ENCODE results near the gene CYBA. TPM values are rescaled to one million over a fixed set of nuclear protein-coding genes. Genes with fewer than 3 reads are reported as not detected.

Gene CYBA
- total RNA-seq, 4 donors from 2014 or later = 67.1 to 205 (median 98.7) TPM

DNA sequence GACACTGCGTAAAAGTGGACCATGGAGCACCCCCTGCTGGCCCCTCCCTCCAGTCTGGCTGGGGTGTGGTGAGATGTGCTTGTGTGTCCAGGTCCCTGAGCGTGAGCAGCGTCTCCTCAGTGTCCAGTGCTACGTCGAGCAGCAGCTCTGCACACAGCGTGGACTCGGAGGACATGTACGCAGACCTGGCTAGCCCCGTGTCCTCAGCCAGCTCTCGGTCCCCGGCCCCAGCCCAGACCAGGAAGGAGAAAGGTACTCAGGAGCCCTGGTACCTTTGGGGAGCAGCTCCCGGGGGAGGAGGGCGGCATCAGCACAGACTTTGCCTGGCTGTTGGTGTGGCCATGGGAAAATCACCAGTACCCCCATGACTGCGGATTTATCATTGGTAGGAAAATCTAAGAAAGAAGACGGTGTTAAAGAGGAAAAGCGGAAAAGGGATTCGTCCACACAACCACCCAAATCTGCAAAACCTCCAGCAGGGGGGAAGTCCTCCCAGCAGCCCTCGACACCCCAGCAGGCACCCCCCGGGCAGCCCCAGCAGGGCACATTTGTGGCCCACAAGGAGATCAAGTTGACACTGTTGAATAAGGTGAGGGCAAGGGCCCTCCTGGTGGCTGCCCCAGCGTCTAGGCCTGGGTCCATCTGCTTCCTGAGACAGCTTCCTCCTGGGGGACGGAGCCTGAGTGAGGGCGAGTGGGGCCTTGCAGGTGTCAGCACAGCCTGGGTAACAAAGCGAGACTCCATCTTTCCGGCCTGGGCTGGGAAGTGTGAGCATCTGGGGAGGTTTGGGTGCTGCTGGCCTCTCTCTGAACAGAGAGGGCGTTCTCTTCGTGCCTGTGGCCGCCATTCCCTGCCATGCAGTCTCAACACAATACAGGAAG lies 23.1 kb downstream of the CYBA start:
- TF ChIP-seq CTCF (IDR thresholded peaks at IDR 0.05) (no peak), POLR2A (IDR thresholded peaks at IDR 0.05) (no peak)
- 91 to 94% methylated on average over 3 to 18 of the region's 27 CpGs for WGBS, 2 donors
- Histone ChIP-seq H3K4me3 (no peak overlapping the region), H3K36me3 (peaks cover 31 to 98% (median 42%) of the 10 kb centered on the region in 3 donors), H3K27ac (no peak overlapping the region), H3K27me3 (no peaks in the 10 kb centered on the region), H3K4me1 (no peaks in the 10 kb centered on the region), H3K9me3 (no peaks in the 10 kb centered on the region)
- intact Hi-C loops (cut with DNase I) = no loop called here
- DNase-seq = no peak

DNA sequence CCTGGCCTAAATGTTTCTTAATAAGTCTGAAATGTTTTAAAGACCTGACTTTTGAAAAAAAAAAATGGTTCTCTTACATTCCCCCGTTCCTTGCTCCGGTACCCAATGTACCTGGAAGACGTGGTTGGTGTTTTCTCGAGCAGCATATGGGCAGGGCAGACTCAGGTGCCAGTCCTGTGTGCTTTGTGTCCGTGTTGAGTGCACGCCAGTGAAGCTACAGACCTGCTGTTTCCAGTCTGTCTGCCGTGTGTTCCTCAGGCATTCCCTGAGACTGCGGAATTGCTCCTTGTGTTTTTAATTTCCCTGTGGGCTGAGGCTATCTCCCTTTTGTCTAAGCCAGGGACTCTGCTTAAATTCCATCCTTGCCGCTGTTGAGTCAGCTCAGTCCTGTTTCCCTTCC lies 24.2 kb downstream of the CYBA start:
- intact Hi-C loops (cut with DNase I) = no loop called here
- Histone ChIP-seq H3K36me3 (peaks cover 41 to 99% (median 44%) of the 10 kb centered on the region in 3 donors), H3K4me1 (no peaks in the 10 kb centered on the region), H3K27ac (no peak overlapping the region), H3K9me3 (no peaks in the 10 kb centered on the region), H3K4me3 (no peak overlapping the region), H3K27me3 (no peaks in the 10 kb centered on the region)
- no peak for TF ChIP-seq CTCF (IDR thresholded peaks at IDR 0.05)
- TF ChIP-seq POLR2A (IDR thresholded peaks at IDR 0.05) = no peak
- DNase-seq = no peak
- 92 to 94% methylated on average over 9 of the region's 9 CpGs for WGBS, 2 donors

GRCh38 chr16:88624977-88625576 lies 25.8 kb downstream of the CYBA start:
- H3K9me3 ChIP-seq = no peaks in the 10 kb centered on the region
- no peak overlapping the region for H3K4me3 ChIP-seq
- peaks cover 36 to 97% (median 44%) of the 10 kb centered on the region in 3 donors for H3K36me3 ChIP-seq
- DNase-seq = no peak
- H3K4me1 ChIP-seq = no peaks in the 10 kb centered on the region
- intact Hi-C loops (cut with DNase I) = no loop called here
- 90% methylated on average over 7 of the region's 17 CpGs; no CpG with 5 or more reads in 1 of the 2 donors for WGBS, 2 donors
- H3K27me3 ChIP-seq = no peaks in the 10 kb centered on the region
- no peak overlapping the region for H3K27ac ChIP-seq
- TF ChIP-seq CTCF (IDR thresholded peaks at IDR 0.05) (no peak), POLR2A (IDR thresholded peaks at IDR 0.05) (no peak)

GRCh38 chr16:88624481-88624880 lies 26.4 kb downstream of the CYBA start:
- TF ChIP-seq CTCF (IDR thresholded peaks at IDR 0.05) = no peak
- TF ChIP-seq POLR2A (IDR thresholded peaks at IDR 0.05) = no peak
- no peak overlapping the region for H3K4me3 ChIP-seq

GRCh38 chr16:88623858-88624257 lies 27.0 kb downstream of the CYBA start:
- H3K4me3 ChIP-seq = no peak overlapping the region
- intact Hi-C loops (cut with DNase I) = no loop called here
- H3K9me3 ChIP-seq = no peaks in the 10 kb centered on the region
- H3K4me1 ChIP-seq = no peaks in the 10 kb centered on the region
- DNase-seq = no peak
- no peak overlapping the region for H3K27ac ChIP-seq
- WGBS, 2 donors = 86 to 94% methylated on average over 3 to 13 of the region's 13 CpGs
- peaks cover 36 to 97% (median 45%) of the 10 kb centered on the region in 3 donors for H3K36me3 ChIP-seq
- no peaks in the 10 kb centered on the region for H3K27me3 ChIP-seq
- TF ChIP-seq POLR2A (IDR thresholded peaks at IDR 0.05) = no peak
- no peak for TF ChIP-seq CTCF (IDR thresholded peaks at IDR 0.05)

More at GRCh38 chr16:88624481-88624880, 26.4 kb downstream of the CYBA start:
- no peaks in the 10 kb centered on the region for H3K27me3 ChIP-seq
- no peak for DNase-seq
- no peaks in the 10 kb centered on the region for H3K9me3 ChIP-seq
- H3K4me1 ChIP-seq = no peaks in the 10 kb centered on the region
- WGBS, 2 donors = 90 to 100% methylated on average over 2 of the region's 18 CpGs
- no peak overlapping the region for H3K27ac ChIP-seq
- intact Hi-C loops (cut with DNase I) = no loop called here
- peaks cover 36 to 97% (median 43%) of the 10 kb centered on the region in 3 donors for H3K36me3 ChIP-seq
